RPMI7951 (cell line): ENCODE data around the gene PLPPR3. TPM values are rescaled to one million over a fixed set of nuclear protein-coding genes. Genes with fewer than 3 reads are reported as not detected.

ENCODE experiments used
- DNase-seq: peaks from one replicate; pipeline ENCODE4 v3.0.0-alpha.2; 2012; ENCODE audit warnings: low read depth
- total RNA-seq: library from RNA; depleted of rRNA; stranded (reverse); fragments of >200 nt; shearing (Covaris generic); gene quantifications from 2 replicates; pipeline ENCODE4 v1.2.3, GENCODE V29; 2014

Gene PLPPR3
- total RNA-seq, 1 experiment from 2014 or later, result not detected

GRCh38 chr19:808423-808775 is 13.4 kb downstream of the PLPPR3 start:
- DNase-seq, result no peak

- no peak for DNase-seq
Observed at GRCh38 chr19:807627-808422, 13.9 kb downstream of the PLPPR3 start.

- no peak for DNase-seq
Observed at GRCh38 chr19:806815-807421, 14.8 kb downstream of the PLPPR3 start.

GRCh38 chr19:805600-806550 is 15.9 kb downstream of the PLPPR3 start:
- DNase-seq, result no peak

- no peak for DNase-seq
Observed at GRCh38 chr19:805166-805551, 16.6 kb downstream of the PLPPR3 start.

- no peak for DNase-seq
Observed at GRCh38 chr19:804419-805165, 17.2 kb downstream of the PLPPR3 start.

- DNase-seq, result no peak
Observed at GRCh38 chr19:803686-804418, 17.9 kb downstream of the PLPPR3 start.

- no peak for DNase-seq
Observed at GRCh38 chr19:803099-803561, 18.6 kb downstream of the PLPPR3 start.

GRCh38 chr19:802498-803098 is 19.2 kb downstream of the PLPPR3 start:
- no peak for DNase-seq

GRCh38 chr19:801861-802497 is 19.8 kb downstream of the PLPPR3 start:
- no peak for DNase-seq

GRCh38 chr19:801030-801860 is 20.5 kb downstream of the PLPPR3 start:
- no peak for DNase-seq

- no peak for DNase-seq
Observed at GRCh38 chr19:800360-801029, 21.3 kb downstream of the PLPPR3 start.

- DNase-seq, result peak; percentile 51
Observed at GRCh38 chr19:799076-799881, 22.5 kb downstream of the PLPPR3 start.

GRCh38 chr19:798415-799075 is 23.2 kb downstream of the PLPPR3 start:
- DNase-seq, result no peak

- peak; percentile 86 for DNase-seq
Observed at GRCh38 chr19:797528-798414, 24.0 kb downstream of the PLPPR3 start.
